K562 (cell line): ENCODE measurements around the gene PITPNC1. TPM values are rescaled to one million over a fixed set of nuclear protein-coding genes. Genes with fewer than 3 reads are reported as not detected.

Experiments
- CBX5 ChIP-seq: IDR thresholded peaks from 2 replicates; pipeline ENCODE4 v1.6.1; 2014; ENCODE audit warnings: low read depth, borderline replicate concordance
- CXXC5 ChIP-seq: fragments of 250-450 bp; sonication (Bioruptor Pico); IDR thresholded peaks from 2 replicates; pipeline ENCODE4 v1.8.0; 2022; ENCODE audit warnings: inconsistent platforms, mild to moderate bottlenecking, moderate library complexity
- FOXJ2 ChIP-seq: fragments of 200-800 bp; sonication (Bioruptor generic); IDR thresholded peaks from 2 replicates; pipeline ENCODE4 v1.6.1; 2016; ENCODE audit warnings: missing genetic modification characterization, missing compliant biosample characterization
- HDAC3 ChIP-seq: fragments of 450-650 bp; IDR thresholded peaks from 2 replicates; pipeline ENCODE4 v1.6.1; 2018; ENCODE audit warnings: borderline replicate concordance, mild to moderate bottlenecking, moderate library complexity; ENCODE audit not compliant: partially characterized antibody
- NCOA1 ChIP-seq: fragments of 450-650 bp; IDR thresholded peaks from 2 replicates; pipeline ENCODE4 v1.6.1; 2016; ENCODE audit warnings: low read depth
- NFATC3 ChIP-seq: fragments of 450-650 bp; IDR thresholded peaks from 2 replicates; pipeline ENCODE4 v1.6.1; 2017; ENCODE audit warnings: mild to moderate bottlenecking
- POLR2B ChIP-seq: fragments of 450-650 bp; IDR thresholded peaks from 2 replicates; pipeline ENCODE4 v1.6.1; 2018; ENCODE audit warnings: low read depth; ENCODE audit not compliant: partially characterized antibody
- PREB ChIP-seq: sonication (generic); formaldehyde crosslinking; IDR thresholded peaks from 2 replicates; pipeline ENCODE4 v1.8.1; 2023; ENCODE audit warnings: mild to moderate bottlenecking, missing genetic modification reagents
- RAD51 ChIP-seq: fragments of 450-650 bp; IDR thresholded peaks from 2 replicates; pipeline ENCODE4 v1.7.1; 2016; ENCODE audit warnings: low read depth, mild to moderate bottlenecking, borderline replicate concordance
- RBM22 ChIP-seq: fragments of 200-400 bp; formaldehyde crosslinking; IDR thresholded peaks from 2 replicates; pipeline ENCODE4 v1.6.1; 2018; ENCODE audit warnings: low read length, low read depth; ENCODE audit not compliant: poor library complexity, severe bottlenecking
- SIX5 ChIP-seq, 2 experiments: IDR thresholded peaks; 2 replicates each; pipeline ENCODE4 v1.6.1; 2011; ENCODE audit warnings: low read length in 2 of 2, borderline replicate concordance in 1 of 2, low read depth in 1 of 2, mild to moderate bottlenecking in 1 of 2, moderate library complexity in 1 of 2; ENCODE audit not compliant: insufficient read depth in 1 of 2
- SMARCC2 ChIP-seq: fragments of 450-650 bp; IDR thresholded peaks from 2 replicates; pipeline ENCODE4 v1.6.1; 2017; ENCODE audit warnings: antibody characterized with exemption, moderate library complexity, mild to moderate bottlenecking, low read depth
- ZBTB8A ChIP-seq: fragments of 450-650 bp; IDR thresholded peaks from 2 replicates; pipeline ENCODE4 v1.6.1; 2018; ENCODE audit warnings: mild to moderate bottlenecking, moderate library complexity; ENCODE audit not compliant: partially characterized antibody
- ZNF134 ChIP-seq: fragments of 250-450 bp; sonication (Bioruptor Pico); conservative IDR thresholded peaks from 2 replicates; pipeline ENCODE4 v1.4.0; 2020
- ZNF586 ChIP-seq: fragments of 450-650 bp; formaldehyde crosslinking; conservative IDR thresholded peaks from 2 replicates; pipeline ENCODE4 v1.4.0; 2020; ENCODE audit warnings: mild to moderate bottlenecking, moderate library complexity
- polyA plus RNA-seq, 8 experiments: library from polyadenylated mRNA; depleted of rRNA in 4 of 8; stranded (reverse) in 5 of 8; unstranded in 3 of 8; fragments of >200 nt; fragmentation: Nextera tagmentation in 2 of 8; fragmentation: Illumina TruSeq in 1 of 8; extraction: Ambion mirVana in 2 of 8; extraction: Trizol in 1 of 8; gene quantifications; 2 replicates each; pipeline versions ENCODE4 v1.2.1 to v1.2.3, GENCODE V29; 2011 to 2014; ENCODE audit warnings: inconsistent platforms in 1 of 8, missing spikeins in 1 of 8
- total RNA-seq, 7 experiments: library from RNA; depleted of rRNA in 6 of 7; stranded (reverse); fragments of >200 nt in 6 of 7; fragmentation: Illumina TruSeq in 2 of 7; extraction: Trizol in 2 of 7; gene quantifications; 2 replicates each; pipeline versions ENCODE4 v1.2.1 to v1.2.3, GENCODE V29; 2011 to 2021; ENCODE audit warnings: low replicate concordance in 1 of 7
- TF ChIP-seq, protein P1 (sequence below), 2 experiments: fragments of 450-650 bp in 1 of 2; IDR thresholded peaks; 2 replicates each; pipeline ENCODE4 v1.6.1; 2011 to 2017; ENCODE audit warnings: low read depth in 2 of 2, antibody characterized with exemption in 1 of 2, borderline replicate concordance in 1 of 2, low read length in 1 of 2, mild to moderate bottlenecking in 1 of 2, mixed read lengths in 1 of 2; ENCODE audit not compliant: control insufficient read depth in 1 of 2
- TF ChIP-seq, protein P2 (sequence below): fragments of 450-650 bp; IDR thresholded peaks from 2 replicates; pipeline ENCODE4 v1.6.1; 2018; ENCODE audit warnings: mild to moderate bottlenecking, low read depth; ENCODE audit not compliant: partially characterized antibody
- TF ChIP-seq, protein P3 (sequence below): sonication (generic); formaldehyde crosslinking; IDR thresholded peaks from 2 replicates; pipeline ENCODE4 v1.8.0; 2022; ENCODE audit warnings: mild to moderate bottlenecking, missing genetic modification reagents

Gene PITPNC1
- total and polyA plus RNA-seq, 9 of the 15 experiments (the other 6 are each of a cell fraction or from before 2014, with no cell fraction given), result 0.11 to 1.1 (median 0.65) TPM

DNA sequence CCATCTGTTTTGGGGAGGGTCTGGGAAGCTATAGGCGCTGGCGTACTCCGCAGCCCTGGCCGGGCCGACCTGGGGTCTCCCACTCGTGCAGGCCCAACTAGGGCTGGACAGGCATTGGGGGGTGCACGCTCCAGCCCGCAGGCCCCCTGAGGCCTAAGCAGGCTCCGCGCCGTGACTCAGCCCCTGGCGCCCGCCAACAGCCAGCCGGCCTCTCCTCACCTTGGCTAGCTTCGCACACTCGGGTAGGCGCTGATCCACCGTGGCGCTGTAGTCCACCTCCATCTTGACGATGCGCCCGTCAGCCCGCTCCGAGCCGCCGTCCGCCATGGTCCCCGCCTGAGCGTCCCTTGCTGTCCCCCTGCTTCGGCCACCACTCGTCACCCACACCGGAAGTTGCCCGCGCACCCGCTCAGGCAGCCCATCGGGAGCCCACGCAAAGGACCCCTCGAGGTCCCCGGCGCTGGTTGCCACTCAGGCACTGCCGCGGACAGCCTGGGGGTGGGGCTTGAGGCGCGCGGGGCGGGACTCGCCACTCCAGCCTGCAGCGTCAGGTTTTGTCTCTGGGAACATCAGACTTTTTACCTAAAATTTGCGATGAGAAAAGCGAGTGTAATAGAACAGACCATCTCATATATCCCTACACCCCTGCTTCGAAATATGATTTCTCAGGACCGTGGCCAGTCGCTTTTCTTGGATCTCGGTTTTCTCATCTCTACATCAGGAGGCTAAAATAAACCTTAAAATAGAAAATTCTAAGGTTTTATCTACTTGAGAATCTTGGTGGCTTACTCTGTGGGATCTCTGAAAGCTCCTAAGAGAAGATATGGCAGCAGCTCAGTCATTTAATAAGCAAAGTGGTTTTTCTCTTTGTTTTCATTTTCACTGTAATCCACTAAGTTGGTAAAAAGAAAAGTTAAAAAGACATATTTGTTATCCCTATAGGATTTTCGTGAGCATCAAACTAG lies 10.6 kb upstream of the PITPNC1 start, which contains the start of gene PSMD12 (continued):
- TF ChIP-seq, protein P1, sequence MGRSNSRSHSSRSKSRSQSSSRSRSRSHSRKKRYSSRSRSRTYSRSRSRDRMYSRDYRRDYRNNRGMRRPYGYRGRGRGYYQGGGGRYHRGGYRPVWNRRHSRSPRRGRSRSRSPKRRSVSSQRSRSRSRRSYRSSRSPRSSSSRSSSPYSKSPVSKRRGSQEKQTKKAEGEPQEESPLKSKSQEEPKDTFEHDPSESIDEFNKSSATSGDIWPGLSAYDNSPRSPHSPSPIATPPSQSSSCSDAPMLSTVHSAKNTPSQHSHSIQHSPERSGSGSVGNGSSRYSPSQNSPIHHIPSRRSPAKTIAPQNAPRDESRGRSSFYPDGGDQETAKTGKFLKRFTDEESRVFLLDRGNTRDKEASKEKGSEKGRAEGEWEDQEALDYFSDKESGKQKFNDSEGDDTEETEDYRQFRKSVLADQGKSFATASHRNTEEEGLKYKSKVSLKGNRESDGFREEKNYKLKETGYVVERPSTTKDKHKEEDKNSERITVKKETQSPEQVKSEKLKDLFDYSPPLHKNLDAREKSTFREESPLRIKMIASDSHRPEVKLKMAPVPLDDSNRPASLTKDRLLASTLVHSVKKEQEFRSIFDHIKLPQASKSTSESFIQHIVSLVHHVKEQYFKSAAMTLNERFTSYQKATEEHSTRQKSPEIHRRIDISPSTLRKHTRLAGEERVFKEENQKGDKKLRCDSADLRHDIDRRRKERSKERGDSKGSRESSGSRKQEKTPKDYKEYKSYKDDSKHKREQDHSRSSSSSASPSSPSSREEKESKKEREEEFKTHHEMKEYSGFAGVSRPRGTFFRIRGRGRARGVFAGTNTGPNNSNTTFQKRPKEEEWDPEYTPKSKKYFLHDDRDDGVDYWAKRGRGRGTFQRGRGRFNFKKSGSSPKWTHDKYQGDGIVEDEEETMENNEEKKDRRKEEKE (IDR thresholded peaks at IDR 0.05; ENCODE audit: borderline replicate concordance in 1 of 2, control insufficient read depth in 1 of 2, low read depth in 2 of 2, low read length in 1 of 2), result no peak
- TF ChIP-seq SIX5 (IDR thresholded peaks at IDR 0.05; ENCODE audit: borderline replicate concordance in 1 of 2, insufficient read depth in 1 of 2, low read depth in 1 of 2, low read length in 2 of 2) (0 out of 4 replicates have a peak, but pooled peaks of 1 of the 2 experiments have one; percentile 14), SMARCC2 (no peak), ZNF586 (CRISPR knock-in tag) (no peak), PREB (no peak), CXXC5 (CRISPR knock-in tag) (peak; percentile 50; the same call in 1 of the 2 replicates), FOXJ2 (tag) (no peak), HDAC3 (peak; percentile 31), RAD51 (no peak), CBX5 (no peak), RBM22 (no peak), NFATC3 (no peak), POLR2B (peak; percentile 90), NCOA1 (no peak; the same call in 1 of the 2 replicates), ZNF134 (CRISPR knock-in tag) (no peak), ZBTB8A (no peak)
- TF ChIP-seq, protein P2, sequence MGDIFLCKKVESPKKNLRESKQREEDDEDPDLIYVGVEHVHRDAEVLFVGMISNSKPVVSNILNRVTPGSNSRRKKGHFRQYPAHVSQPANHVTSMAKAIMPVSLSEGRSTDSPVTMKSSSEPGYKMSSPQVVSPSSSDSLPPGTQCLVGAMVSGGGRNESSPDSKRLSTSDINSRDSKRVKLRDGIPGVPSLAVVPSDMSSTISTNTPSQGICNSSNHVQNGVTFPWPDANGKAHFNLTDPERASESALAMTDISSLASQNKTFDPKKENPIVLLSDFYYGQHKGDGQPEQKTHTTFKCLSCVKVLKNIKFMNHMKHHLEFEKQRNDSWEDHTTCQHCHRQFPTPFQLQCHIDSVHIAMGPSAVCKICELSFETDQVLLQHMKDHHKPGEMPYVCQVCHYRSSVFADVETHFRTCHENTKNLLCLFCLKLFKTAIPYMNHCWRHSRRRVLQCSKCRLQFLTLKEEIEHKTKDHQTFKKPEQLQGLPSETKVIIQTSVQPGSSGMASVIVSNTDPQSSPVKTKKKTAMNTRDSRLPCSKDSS, result no peak
- TF ChIP-seq, protein P3, sequence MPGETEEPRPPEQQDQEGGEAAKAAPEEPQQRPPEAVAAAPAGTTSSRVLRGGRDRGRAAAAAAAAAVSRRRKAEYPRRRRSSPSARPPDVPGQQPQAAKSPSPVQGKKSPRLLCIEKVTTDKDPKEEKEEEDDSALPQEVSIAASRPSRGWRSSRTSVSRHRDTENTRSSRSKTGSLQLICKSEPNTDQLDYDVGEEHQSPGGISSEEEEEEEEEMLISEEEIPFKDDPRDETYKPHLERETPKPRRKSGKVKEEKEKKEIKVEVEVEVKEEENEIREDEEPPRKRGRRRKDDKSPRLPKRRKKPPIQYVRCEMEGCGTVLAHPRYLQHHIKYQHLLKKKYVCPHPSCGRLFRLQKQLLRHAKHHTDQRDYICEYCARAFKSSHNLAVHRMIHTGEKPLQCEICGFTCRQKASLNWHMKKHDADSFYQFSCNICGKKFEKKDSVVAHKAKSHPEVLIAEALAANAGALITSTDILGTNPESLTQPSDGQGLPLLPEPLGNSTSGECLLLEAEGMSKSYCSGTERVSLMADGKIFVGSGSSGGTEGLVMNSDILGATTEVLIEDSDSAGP (CRISPR knock-in tag), result no peak
